Neuronal stem cell (in vitro differentiated cells): ENCODE data around the gene PLAAT2.

ENCODE experiments used
- DNase-seq: peaks from one replicate; pipeline ENCODE4 v3.0.0-alpha.2; 2013; ENCODE audit warnings: low spot score
- H2AFZ ChIP-seq: one replicate; pipeline ENCODE4 v1.6.1; 2013; ENCODE audit warnings: mild to moderate bottlenecking, low read length, inconsistent platforms
- H2AK5ac ChIP-seq: 2 replicates; pipeline ENCODE4 v1.6.1; 2013; ENCODE audit warnings: low read depth, mild to moderate bottlenecking, inconsistent platforms, low read length, moderate library complexity, mixed read lengths
- H2BK120ac ChIP-seq: 2 replicates; pipeline ENCODE4 v1.6.1; 2013; ENCODE audit warnings: low read depth, mild to moderate bottlenecking, inconsistent platforms, low read length, moderate library complexity, mixed read lengths
- H2BK12ac ChIP-seq: one replicate; pipeline ENCODE4 v1.6.1; 2013; ENCODE audit warnings: low read length, inconsistent platforms
- H2BK15ac ChIP-seq: 2 replicates; pipeline ENCODE4 v1.6.1; 2013; ENCODE audit warnings: mild to moderate bottlenecking, low read length, inconsistent platforms, mixed read lengths
- H2BK5ac ChIP-seq: one replicate; pipeline ENCODE4 v1.6.1; 2013; ENCODE audit warnings: inconsistent platforms, mild to moderate bottlenecking, low read length, moderate library complexity
- H3K14ac ChIP-seq: one replicate; pipeline ENCODE4 v1.6.1; 2013; ENCODE audit warnings: low read length, inconsistent platforms
- H3K18ac ChIP-seq: 2 replicates; pipeline ENCODE4 v1.6.1; 2013; ENCODE audit warnings: low read length, inconsistent platforms
- H3K23ac ChIP-seq: 2 replicates; pipeline ENCODE4 v1.6.1; 2013; ENCODE audit warnings: low read depth, mild to moderate bottlenecking, mixed read lengths, low read length, inconsistent platforms; ENCODE audit not compliant: poor library complexity
- H3K27ac ChIP-seq: replicated peaks from 3 replicates; pipeline ENCODE4 v1.5.1; 2013; ENCODE audit warnings: low read length, inconsistent platforms
- H3K27me3 ChIP-seq, 3 experiments: 2 replicates each; pipeline ENCODE4 v1.6.1; 2013; ENCODE audit warnings: low read length in 3 of 3, mild to moderate bottlenecking in 2 of 3, inconsistent platforms in 1 of 3, low read depth in 1 of 3, mixed read lengths in 1 of 3, moderate library complexity in 1 of 3; ENCODE audit not compliant: control insufficient read depth in 3 of 3, insufficient read depth in 3 of 3
- H3K36me3 ChIP-seq, 2 donors: replicated peaks in 1 of 2; 2 replicates each; pipeline ENCODE4 v1.6.1; 2013; ENCODE audit warnings: low read length in 2 of 2; ENCODE audit not compliant: control insufficient read depth in 2 of 2, insufficient read depth in 2 of 2
- H3K4ac ChIP-seq: 2 replicates; pipeline ENCODE4 v1.6.1; 2013; ENCODE audit warnings: inconsistent platforms, mild to moderate bottlenecking, low read length, moderate library complexity
- H3K4me1 ChIP-seq, 2 donors: 1 replicate in 1 of 2; 2 replicates in 1 of 2; pipeline ENCODE4 v1.6.1; 2013; ENCODE audit warnings: low read length in 2 of 2, low read depth in 1 of 2; ENCODE audit not compliant: control insufficient read depth in 2 of 2, insufficient read depth in 1 of 2
- H3K4me2 ChIP-seq: one replicate; pipeline ENCODE4 v1.6.1; 2013; ENCODE audit warnings: mild to moderate bottlenecking, low read length, inconsistent platforms; ENCODE audit not compliant: insufficient read depth, poor library complexity, severe bottlenecking
- H3K4me3 ChIP-seq, 2 donors: 2 replicates each; pipeline ENCODE4 v1.5.1; 2013; ENCODE audit warnings: low read length in 2 of 2, mild to moderate bottlenecking in 2 of 2, inconsistent platforms in 1 of 2, moderate library complexity in 1 of 2
- H3K79me1 ChIP-seq: one replicate; pipeline ENCODE4 v1.6.1; 2013; ENCODE audit warnings: low read depth, mild to moderate bottlenecking, inconsistent platforms, low read length, moderate library complexity
- H3K9ac ChIP-seq: one replicate; pipeline ENCODE4 v1.6.1; 2013; ENCODE audit warnings: mild to moderate bottlenecking, low read depth, low read length, inconsistent platforms; ENCODE audit not compliant: poor library complexity
- H3K9me3 ChIP-seq, 2 donors: replicated peaks in 1 of 2; 2 replicates each; pipeline versions ENCODE3 to v1.6.1; 2013; ENCODE audit warnings: low read length in 2 of 2, mild to moderate bottlenecking in 2 of 2, inconsistent platforms in 1 of 2, low read depth in 1 of 2, mixed read lengths in 1 of 2, moderate library complexity in 1 of 2; ENCODE audit not compliant: control insufficient read depth in 2 of 2, insufficient read depth in 1 of 2
- H4K8ac ChIP-seq: one replicate; pipeline ENCODE4 v1.6.1; 2013; ENCODE audit warnings: low read depth, mild to moderate bottlenecking, inconsistent platforms, low read length, moderate library complexity
- H4K91ac ChIP-seq: one replicate; pipeline ENCODE4 v1.6.1; 2013; ENCODE audit warnings: low read length, low read depth, mild to moderate bottlenecking, inconsistent platforms; ENCODE audit not compliant: poor library complexity
- WGBS, 2 donors: extraction: QIAGEN DNeasy Blood & Tissue Kit; methylation state at CpG; one replicate each; pipeline ENCODE4 v1.1.7; 2013; ENCODE audit warnings: missing lambda C conversion rate in 2 of 2, mixed read lengths in 1 of 2; ENCODE audit not compliant: insufficient read length in 2 of 2, insufficient replicate concordance in 1 of 2; ENCODE audit errors: extremely low coverage in 2 of 2; 5-methylcytosine and 5-hydroxymethylcytosine counted together

The PLAAT2 gene

DNA sequence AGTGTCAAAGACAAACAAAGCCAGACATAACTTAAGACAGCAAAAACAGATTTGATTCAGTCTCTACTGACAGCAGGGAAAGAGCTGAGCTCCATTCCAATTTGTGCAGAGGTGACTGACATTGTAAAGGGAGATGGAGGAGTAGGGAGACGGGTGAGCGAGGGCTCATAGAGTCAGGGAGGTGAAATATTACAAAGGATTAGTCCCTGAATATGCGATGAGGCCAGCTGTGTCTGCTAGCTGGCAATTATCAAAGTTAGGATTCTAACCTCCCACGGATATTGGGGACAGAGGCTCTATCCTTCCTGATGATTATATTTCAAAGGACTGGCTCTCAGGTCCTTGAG, 8.3 kb downstream of the PLAAT2 start:
- Histone ChIP-seq H2BK120ac (no peak overlapping the region), H4K91ac (no peak overlapping the region), H3K4me1 (peaks cover 4 to 5% of the 10 kb centered on the region in 2 donors), H2AK5ac (no peak overlapping the region), H2AFZ (peak overlapping the region; percentile 24), H2BK5ac (no peak overlapping the region), H3K4ac (no peak overlapping the region), H3K18ac (no peak overlapping the region), H3K79me1 (no peaks in the 10 kb centered on the region), H3K14ac (no peak overlapping the region), H3K27me3 (peaks cover 0 to 14% (median 0%) of the 10 kb centered on the region in 3 experiments), H3K4me2 (no peak overlapping the region), H4K8ac (no peak overlapping the region), H3K9me3 (no peaks in the 10 kb centered on the region), H3K27ac (no peak overlapping the region), H2BK12ac (no peak overlapping the region), H3K23ac (no peak overlapping the region), H3K4me3 (no peak overlapping the region), H3K9ac (no peak overlapping the region), H2BK15ac (no peak overlapping the region), H3K36me3 (no peaks in the 10 kb centered on the region)
- no CpG with 5 or more reads among the region's 4 CpGs for WGBS, 2 donors
- DNase-seq = no peak

DNA sequence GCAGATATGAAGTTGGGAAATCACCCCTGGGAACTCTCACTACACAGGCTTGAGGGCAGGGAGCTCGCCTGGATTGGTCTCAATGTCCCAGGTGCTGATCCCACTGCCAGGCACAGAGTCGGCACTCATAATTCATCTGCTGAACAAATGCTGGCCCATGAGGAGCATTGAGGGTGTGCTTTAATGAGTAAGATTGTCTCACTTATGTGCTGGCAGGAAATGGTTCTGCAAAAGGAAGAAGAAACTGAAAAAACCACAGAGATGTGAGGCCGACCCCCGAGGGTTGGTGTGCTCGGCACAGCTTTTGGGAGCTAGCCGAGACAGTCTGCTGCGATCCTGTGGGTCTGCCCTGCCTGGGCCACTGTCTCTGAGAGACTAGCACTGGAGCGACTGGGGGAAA, 9.4 kb downstream of the PLAAT2 start:
- Histone ChIP-seq H2BK12ac (no peak overlapping the region), H2BK15ac (no peak overlapping the region), H3K4me1 (peaks cover 4 to 5% of the 10 kb centered on the region in 2 donors), H3K27me3 (peaks cover 0 to 7% (median 0%) of the 10 kb centered on the region in 3 experiments), H2AFZ (no peak overlapping the region), H2AK5ac (no peak overlapping the region), H2BK120ac (no peak overlapping the region), H3K18ac (no peak overlapping the region), H4K91ac (no peak overlapping the region), H3K36me3 (no peaks in the 10 kb centered on the region), H3K9ac (no peak overlapping the region), H3K4me3 (no peak overlapping the region), H2BK5ac (no peak overlapping the region), H3K4ac (no peak overlapping the region), H3K79me1 (no peaks in the 10 kb centered on the region), H3K23ac (no peak overlapping the region), H3K14ac (no peak overlapping the region), H3K27ac (no peak overlapping the region), H3K9me3 (no peaks in the 10 kb centered on the region), H4K8ac (no peak overlapping the region), H3K4me2 (no peak overlapping the region)
- no peak for DNase-seq
- WGBS, 2 donors = no CpG with 5 or more reads among the region's 8 CpGs

DNA sequence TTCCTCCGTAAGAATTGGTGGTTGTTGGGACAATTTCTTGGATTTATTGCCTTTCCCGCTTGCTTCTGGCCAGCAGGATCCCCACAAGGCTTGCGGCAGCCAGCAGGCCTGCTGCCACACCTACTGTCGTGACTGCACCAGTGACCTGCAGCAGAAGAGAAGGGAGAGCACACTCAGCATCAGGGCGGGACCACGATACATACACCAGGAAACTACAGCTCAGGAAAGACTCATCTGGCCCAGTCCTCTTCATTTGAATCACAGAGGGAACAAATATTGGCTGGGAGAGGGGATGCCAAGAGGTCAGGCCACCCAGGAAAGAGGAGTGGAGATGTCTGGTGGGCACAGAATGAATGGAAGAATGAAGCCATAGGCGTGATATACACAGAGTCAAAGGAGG, 10.3 kb downstream of the PLAAT2 start:
- no peak for DNase-seq
- H3K4me1 ChIP-seq = peaks cover 4 to 5% of the 10 kb centered on the region in 2 donors
- no peak overlapping the region for H4K8ac ChIP-seq
- no peak overlapping the region for H2BK15ac ChIP-seq
- peaks cover 0 to 7% (median 0%) of the 10 kb centered on the region in 3 experiments for H3K27me3 ChIP-seq
- H3K4me3 ChIP-seq = no peak overlapping the region
- H3K4me2 ChIP-seq = no peak overlapping the region
- no peak overlapping the region for H3K4ac ChIP-seq
- H2BK12ac ChIP-seq = no peak overlapping the region
- no peak overlapping the region for H2BK5ac ChIP-seq
- H3K18ac ChIP-seq = no peak overlapping the region
- H3K27ac ChIP-seq = no peak overlapping the region
- H2AFZ ChIP-seq = no peak overlapping the region
- H3K79me1 ChIP-seq = no peaks in the 10 kb centered on the region
- no peak overlapping the region for H3K14ac ChIP-seq
- no CpG with 5 or more reads among the region's 7 CpGs for WGBS, 2 donors
- no peaks in the 10 kb centered on the region for H3K9me3 ChIP-seq
- H2BK120ac ChIP-seq = no peak overlapping the region
- no peak overlapping the region for H3K9ac ChIP-seq
- H4K91ac ChIP-seq = no peak overlapping the region
- no peak overlapping the region for H2AK5ac ChIP-seq
- H3K23ac ChIP-seq = no peak overlapping the region
- H3K36me3 ChIP-seq = no peaks in the 10 kb centered on the region

DNA sequence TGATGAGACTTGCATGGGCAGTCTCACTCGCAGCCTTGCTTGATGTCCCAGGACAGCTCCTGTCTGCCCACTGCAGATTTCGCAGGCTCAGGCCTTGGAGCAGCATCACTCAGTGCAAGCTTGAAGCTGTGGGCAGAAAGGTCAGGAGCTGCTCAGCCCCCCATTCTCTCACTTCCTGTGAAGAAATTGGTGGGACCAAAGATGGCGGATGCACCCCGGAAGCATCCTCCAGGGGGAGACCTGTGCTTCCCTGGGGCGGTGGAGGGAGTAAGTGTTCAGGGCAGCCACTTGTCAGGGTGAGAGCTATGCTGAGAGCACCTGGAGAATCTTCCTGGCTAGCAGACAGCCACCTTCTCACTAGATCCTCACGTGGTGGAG, 11.3 kb downstream of the PLAAT2 start:
- Histone ChIP-seq H3K14ac (no peak overlapping the region), H3K79me1 (no peaks in the 10 kb centered on the region), H3K4me3 (no peak overlapping the region), H3K4me1 (peaks cover 4 to 5% of the 10 kb centered on the region in 2 donors), H2BK5ac (no peak overlapping the region), H2AFZ (no peak overlapping the region), H3K27me3 (peaks cover 0 to 7% (median 0%) of the 10 kb centered on the region in 3 experiments), H3K4me2 (no peak overlapping the region), H3K9ac (no peak overlapping the region), H4K91ac (no peak overlapping the region), H3K36me3 (no peaks in the 10 kb centered on the region), H3K27ac (no peak overlapping the region), H2BK15ac (no peak overlapping the region), H3K23ac (peak overlapping the region; percentile 28), H2BK12ac (no peak overlapping the region), H3K4ac (no peak overlapping the region), H3K9me3 (no peaks in the 10 kb centered on the region), H4K8ac (no peak overlapping the region), H2BK120ac (no peak overlapping the region), H3K18ac (peak overlapping the region; percentile 81), H2AK5ac (peak overlapping the region; percentile 3)
- WGBS, 2 donors = no CpG with 5 or more reads among the region's 6 CpGs
- no peak for DNase-seq
